HEK293 (cell line): Measurements from ENCODE around the gene KCNF1.

Experiments
- CTCF ChIA-PET: fragments of 350-600 bp; formaldehyde crosslinking; extraction: SDS; loops from one replicate; lab custom pipeline; 2021; ENCODE audit warnings: antibody characterized with exemption; lab: Yijun Ruan, JAX
- POLR2A ChIA-PET: fragments of 300-600 bp; formaldehyde crosslinking; extraction: SDS; loops from one replicate; lab custom pipeline; 2020; ENCODE audit warnings: antibody characterized with exemption, inconsistent platforms; lab: Yijun Ruan, JAX
- H3K27ac ChIP-seq: fragments of 200-500 bp; sonication (Bioruptor generic); 2 replicates; pipeline ENCODE4 v1.5.1; 2014; ENCODE audit warnings: low read depth, low read length, control low read depth, inconsistent platforms; ENCODE audit errors: extremely low read depth
- H3K36me3 ChIP-seq, 2 experiments: fragments of 200-500 bp in 1 of 2; sonication (Bioruptor generic) in 1 of 2; 1 replicate in 1 of 2; 2 replicates in 1 of 2; pipeline ENCODE4 v1.5.1; 2014 to 2017; ENCODE audit warnings: inconsistent platforms in 2 of 2, low read length in 2 of 2; ENCODE audit not compliant: control insufficient read depth in 2 of 2, insufficient read depth in 1 of 2
- H3K4me1 ChIP-seq: fragments of 200-500 bp; sonication (Bioruptor generic); 2 replicates; pipeline ENCODE4 v1.5.1; 2014; ENCODE audit warnings: mild to moderate bottlenecking, low read length, inconsistent platforms; ENCODE audit not compliant: control insufficient read depth, insufficient read depth
- H3K4me3 ChIP-seq: 2 replicates; pipeline ENCODE4 v1.5.1; 2011; ENCODE audit warnings: low read depth, mild to moderate bottlenecking, control low read depth, low read length, moderate library complexity
- H3K9me3 ChIP-seq: fragments of 200-500 bp; sonication (Bioruptor generic); 2 replicates; pipeline ENCODE4 v1.5.1; 2014; ENCODE audit warnings: low read depth, low read length, inconsistent platforms; ENCODE audit not compliant: control insufficient read depth, insufficient read depth
- GLIS1 ChIP-seq: fragments of 450-650 bp; formaldehyde crosslinking; IDR thresholded peaks from 2 replicates; pipeline ENCODE4 v1.5.1; 2016; ENCODE audit warnings: missing biosample characterization, missing genetic modification characterization
- HOXA7 ChIP-seq: sonication (generic); formaldehyde crosslinking; IDR thresholded peaks from 2 replicates; pipeline ENCODE4 v1.8.1; 2022; ENCODE audit warnings: missing genetic modification reagents, borderline replicate concordance
- MEIS1 ChIP-seq: sonication (generic); formaldehyde crosslinking; IDR thresholded peaks from 2 replicates; pipeline ENCODE4 v1.8.1; 2022; ENCODE audit warnings: missing genetic modification reagents, mild to moderate bottlenecking, borderline replicate concordance
- PRDM1 ChIP-seq: fragments of 450-650 bp; formaldehyde crosslinking; IDR thresholded peaks from 2 replicates; pipeline ENCODE4; 2016; ENCODE audit warnings: missing biosample characterization, missing genetic modification characterization
- PRDM4 ChIP-seq: fragments of 450-650 bp; formaldehyde crosslinking; IDR thresholded peaks from 2 replicates; pipeline ENCODE4 v1.5.1; 2017; ENCODE audit warnings: missing biosample characterization, missing genetic modification characterization
- RBAK ChIP-seq: fragments of 450-650 bp; formaldehyde crosslinking; IDR thresholded peaks from 2 replicates; pipeline ENCODE4 v1.5.1; 2016; ENCODE audit warnings: missing biosample characterization, missing genetic modification characterization
- SP7 ChIP-seq: fragments of 450-650 bp; formaldehyde crosslinking; IDR thresholded peaks from 2 replicates; pipeline ENCODE4 v1.5.1; 2016; ENCODE audit warnings: missing biosample characterization, missing genetic modification characterization
- ZBTB20 ChIP-seq: fragments of 450-650 bp; formaldehyde crosslinking; IDR thresholded peaks from 2 replicates; pipeline ENCODE4 v1.5.1; 2016; ENCODE audit warnings: missing biosample characterization, missing genetic modification characterization
- ZFP37 ChIP-seq: fragments of 450-650 bp; formaldehyde crosslinking; IDR thresholded peaks from 2 replicates; pipeline ENCODE4 v1.5.1; 2016; ENCODE audit warnings: missing biosample characterization, missing genetic modification characterization
- ZFP69B ChIP-seq: fragments of 450-650 bp; formaldehyde crosslinking; IDR thresholded peaks from 2 replicates; pipeline ENCODE4 v1.5.1; 2016; ENCODE audit warnings: missing biosample characterization, missing genetic modification characterization
- ZIC2 ChIP-seq: fragments of 450-650 bp; formaldehyde crosslinking; IDR thresholded peaks from 2 replicates; pipeline ENCODE4 v1.5.1; 2016; ENCODE audit warnings: missing biosample characterization, missing genetic modification characterization
- ZNF114 ChIP-seq: fragments of 450-650 bp; formaldehyde crosslinking; IDR thresholded peaks from 2 replicates; pipeline ENCODE4 v1.5.0; 2017; ENCODE audit warnings: missing biosample characterization, missing genetic modification characterization
- ZNF133 ChIP-seq: fragments of 450-650 bp; formaldehyde crosslinking; IDR thresholded peaks from 2 replicates; pipeline ENCODE4 v1.5.1; 2016; ENCODE audit warnings: missing biosample characterization, missing genetic modification characterization
- ZNF138 ChIP-seq: fragments of 450-650 bp; formaldehyde crosslinking; IDR thresholded peaks from 2 replicates; pipeline ENCODE4 v1.5.1; 2016; ENCODE audit warnings: missing biosample characterization, missing genetic modification characterization, borderline replicate concordance
- ZNF140 ChIP-seq: fragments of 450-650 bp; formaldehyde crosslinking; IDR thresholded peaks from 2 replicates; pipeline ENCODE4 v1.5.1; 2016; ENCODE audit warnings: missing biosample characterization, missing genetic modification characterization
- ZNF202 ChIP-seq: fragments of 450-650 bp; formaldehyde crosslinking; IDR thresholded peaks from 2 replicates; pipeline ENCODE4 v1.5.1; 2016; ENCODE audit warnings: missing biosample characterization, missing genetic modification characterization, borderline replicate concordance
- ZNF248 ChIP-seq: fragments of 450-650 bp; formaldehyde crosslinking; IDR thresholded peaks from 2 replicates; pipeline ENCODE4 v1.5.1; 2017; ENCODE audit warnings: missing biosample characterization, missing genetic modification characterization
- ZNF311 ChIP-seq: fragments of 450-650 bp; formaldehyde crosslinking; IDR thresholded peaks from 2 replicates; pipeline ENCODE4 v1.5.1; 2017; ENCODE audit warnings: missing biosample characterization, missing genetic modification characterization, borderline replicate concordance
- ZNF362 ChIP-seq: fragments of 450-650 bp; formaldehyde crosslinking; IDR thresholded peaks from 2 replicates; pipeline ENCODE4 v1.5.1; 2016; ENCODE audit warnings: missing biosample characterization, missing genetic modification characterization
- ZNF366 ChIP-seq: fragments of 450-650 bp; formaldehyde crosslinking; conservative IDR thresholded peaks from 2 replicates; pipeline ENCODE4 v1.5.1; 2016; ENCODE audit warnings: missing biosample characterization, missing genetic modification characterization
- ZNF391 ChIP-seq: fragments of 450-650 bp; formaldehyde crosslinking; IDR thresholded peaks from 2 replicates; pipeline ENCODE4 v1.5.1; 2016; ENCODE audit warnings: low read depth, missing biosample characterization, missing genetic modification characterization, borderline replicate concordance
- ZNF404 ChIP-seq: fragments of 450-650 bp; formaldehyde crosslinking; IDR thresholded peaks from 2 replicates; pipeline ENCODE4 v1.5.1; 2017; ENCODE audit warnings: missing biosample characterization, missing genetic modification characterization
- ZNF510 ChIP-seq: fragments of 450-650 bp; formaldehyde crosslinking; IDR thresholded peaks from 2 replicates; pipeline ENCODE4 v1.5.1; 2018; ENCODE audit warnings: mild to moderate bottlenecking, missing genetic modification characterization, missing biosample characterization; ENCODE audit not compliant: insufficient replicate concordance
- ZNF548 ChIP-seq: fragments of 450-650 bp; formaldehyde crosslinking; IDR thresholded peaks from 2 replicates; pipeline ENCODE4 v1.5.1; 2016; ENCODE audit warnings: missing biosample characterization, missing genetic modification characterization
- ZNF561 ChIP-seq: fragments of 450-650 bp; IDR thresholded peaks from 2 replicates; pipeline ENCODE4 v1.5.1; 2018; ENCODE audit warnings: missing biosample characterization, missing genetic modification characterization, borderline replicate concordance
- ZNF629 ChIP-seq: fragments of 450-650 bp; formaldehyde crosslinking; IDR thresholded peaks from 2 replicates; pipeline ENCODE4 v1.5.1; 2017; ENCODE audit warnings: missing biosample characterization, missing genetic modification characterization
- ZNF645 ChIP-seq: fragments of 450-650 bp; formaldehyde crosslinking; IDR thresholded peaks from 2 replicates; pipeline ENCODE4; 2016; ENCODE audit warnings: missing biosample characterization, missing genetic modification characterization
- ZNF654 ChIP-seq: fragments of 450-650 bp; formaldehyde crosslinking; IDR thresholded peaks from 2 replicates; pipeline ENCODE4 v1.5.1; 2016; ENCODE audit warnings: low read depth, missing biosample characterization, missing genetic modification characterization
- ZNF664 ChIP-seq: fragments of 450-650 bp; formaldehyde crosslinking; IDR thresholded peaks from 2 replicates; pipeline ENCODE4 v1.5.1; 2016; ENCODE audit warnings: missing biosample characterization, missing genetic modification characterization
- ZNF670 ChIP-seq: fragments of 450-650 bp; formaldehyde crosslinking; IDR thresholded peaks from 2 replicates; pipeline ENCODE4 v1.5.1; 2016; ENCODE audit warnings: missing biosample characterization, missing genetic modification characterization, low read depth
- ZNF707 ChIP-seq: fragments of 450-650 bp; formaldehyde crosslinking; IDR thresholded peaks from 2 replicates; pipeline ENCODE4 v1.5.1; 2016; ENCODE audit warnings: missing biosample characterization, missing genetic modification characterization

Gene KCNF1

GRCh38 chr2:10914272-10914693, 2.5 kb downstream of the KCNF1 start:
- Histone ChIP-seq H3K36me3 (no peaks in the 10 kb centered on the region), H3K4me3 (no peak overlapping the region), H3K9me3 (no peaks in the 10 kb centered on the region), H3K4me1 (peaks cover 2% of the 10 kb centered on the region; the same call in 1 of the 2 replicates)
- TF ChIP-seq RBAK (tag by site-specific recombination) (no peak), HOXA7 (CRISPR knock-in tag) (no peak), GLIS1 (tag by site-specific recombination) (peak; percentile 53; the same call in 1 of the 2 replicates), ZNF248 (tag by site-specific recombination) (no peak), ZNF510 (no peak), MEIS1 (CRISPR knock-in tag) (no peak), ZNF561 (tag by site-specific recombination) (no peak), ZNF670 (no peak), ZNF140 (no peak), ZIC2 (peak; percentile 67), ZNF311 (no peak), SP7 (tag by site-specific recombination) (no peak), ZNF548 (tag by site-specific recombination) (no peak)
- TF ChIP-seq, all 188 proteins: peak for 2
- ChIA-PET CTCF (interaction anchor here (1.2 kb wide), 2 partner anchors 30 to 79 kb away, joined by 3 read pairs; no protein-coding TSS in a partner anchor), POLR2A (no interaction called here)
- H3K27ac ChIP-seq: no peak overlapping the region

GRCh38 chr2:10915236-10915635, 3.5 kb downstream of the KCNF1 start:
- no peak overlapping the region for H3K4me3 ChIP-seq
- POLR2A ChIA-PET: no interaction called here
- TF ChIP-seq ZNF645 (tag by site-specific recombination) (no peak), ZFP37 (tag by site-specific recombination) (no peak), ZNF664 (tag by site-specific recombination) (no peak), ZNF707 (tag by site-specific recombination) (no peak), SP7 (tag by site-specific recombination) (no peak), ZFP69B (tag by site-specific recombination) (no peak), ZNF391 (tag by site-specific recombination) (no peak), ZNF114 (tag by site-specific recombination) (no peak), ZNF654 (tag by site-specific recombination) (no peak), ZNF629 (tag by site-specific recombination) (no peak)
- CTCF ChIA-PET: interaction anchor here (0.7 to 1.2 kb wide), 2 partner anchors 11 to 80 kb away, joined by 3 to 5 read pairs; no protein-coding TSS in a partner anchor
- H3K9me3 ChIP-seq: no peaks in the 10 kb centered on the region
- peaks cover 2% of the 10 kb centered on the region; the same call in 1 of the 2 replicates for H3K4me1 ChIP-seq
- H3K27ac ChIP-seq: no peak overlapping the region
- H3K36me3 ChIP-seq: no peaks in the 10 kb centered on the region

GRCh38 chr2:10915731-10916276, 4.1 kb downstream of the KCNF1 start:
- H3K4me3 ChIP-seq: no peak overlapping the region
- no peaks in the 10 kb centered on the region for H3K36me3 ChIP-seq
- ChIA-PET CTCF (interaction anchor here (0.6 to 1.2 kb wide), 5 partner anchors 12 to 216 kb away, joined by 3 to 5 read pairs (median 3); no protein-coding TSS in a partner anchor), POLR2A (no interaction called here)
- no peaks in the 10 kb centered on the region for H3K9me3 ChIP-seq
- H3K4me1 ChIP-seq: peaks cover 2% of the 10 kb centered on the region; the same call in 1 of the 2 replicates
- H3K27ac ChIP-seq: no peak overlapping the region
- TF ChIP-seq PRDM4 (tag by site-specific recombination) (no peak), ZNF133 (tag by site-specific recombination) (no peak), ZNF202 (tag by site-specific recombination) (no peak), ZNF362 (tag by site-specific recombination) (no peak), ZNF114 (tag by site-specific recombination) (no peak), PRDM1 (no peak), ZNF366 (tag by site-specific recombination) (no peak), ZBTB20 (tag by site-specific recombination) (no peak), ZNF138 (no peak), ZNF404 (tag by site-specific recombination) (no peak)
